Liver (tissue), 3 donors: Measurements from ENCODE around the gene IRGQ.

Experiments
- ATF3 ChIP-seq: IDR thresholded peaks from 2 replicates; pipeline ENCODE4 v1.6.1; 2016; ENCODE audit warnings: antibody characterized with exemption
- CTCF ChIP-seq: fragments of 150-350 bp; IDR thresholded peaks from 2 replicates; pipeline ENCODE4 v1.5.1; 2017; ENCODE audit warnings: improper control_type of control experiment, low read depth, low read length; ENCODE audit not compliant: missing input control
- EGR1 ChIP-seq, 2 donors: IDR thresholded peaks; 2 replicates each; pipeline ENCODE4 v1.6.1; 2016 to 2018; ENCODE audit warnings: antibody characterized with exemption in 2 of 2, low read depth in 2 of 2
- FOXA1 ChIP-seq: IDR thresholded peaks from 2 replicates; pipeline ENCODE4 v1.6.1; 2016; ENCODE audit warnings: antibody characterized with exemption
- GABPA ChIP-seq, 2 donors: IDR thresholded peaks in 1 of 2; conservative IDR thresholded peaks in 1 of 2; 2 replicates each; pipeline ENCODE4 v1.6.1; 2016; ENCODE audit warnings: antibody characterized with exemption in 2 of 2, mild to moderate bottlenecking in 1 of 2, moderate library complexity in 1 of 2
- JUND ChIP-seq, 2 donors: IDR thresholded peaks; 2 replicates each; pipeline ENCODE4 v1.6.1; 2016; ENCODE audit warnings: antibody characterized with exemption in 2 of 2
- MAX ChIP-seq: IDR thresholded peaks from 2 replicates; pipeline ENCODE4 v1.6.1; 2016; ENCODE audit warnings: antibody characterized with exemption
- RAD21 ChIP-seq, 2 donors: IDR thresholded peaks; 2 replicates each; pipeline ENCODE4 v1.6.1; 2016; ENCODE audit warnings: antibody characterized with exemption in 2 of 2, mild to moderate bottlenecking in 2 of 2
- REST ChIP-seq: IDR thresholded peaks from 2 replicates; pipeline ENCODE4 v1.6.1; 2016; ENCODE audit warnings: antibody characterized with exemption, mild to moderate bottlenecking
- RXRA ChIP-seq, 2 donors: IDR thresholded peaks; 2 replicates each; pipeline ENCODE4 v1.6.1; 2017 to 2018; ENCODE audit warnings: antibody characterized with exemption in 2 of 2, mild to moderate bottlenecking in 1 of 2
- SP1 ChIP-seq: IDR thresholded peaks from 2 replicates; pipeline ENCODE4 v1.6.1; 2018; ENCODE audit warnings: antibody characterized with exemption, mild to moderate bottlenecking
- TAF1 ChIP-seq: conservative IDR thresholded peaks from 2 replicates; pipeline ENCODE4 v1.6.1; 2016; ENCODE audit warnings: antibody characterized with exemption, mild to moderate bottlenecking
- YY1 ChIP-seq: IDR thresholded peaks from 2 replicates; pipeline ENCODE4 v1.6.1; 2016; ENCODE audit warnings: antibody characterized with exemption, mild to moderate bottlenecking
- donor health status: healthy.
- donor health status: healthy.

- TF ChIP-seq YY1 (no peak), CTCF (no peak), JUND (IDR thresholded peaks at IDR 0.05) (no peak), SP1 (no peak), RAD21 (IDR thresholded peaks at IDR 0.05) (no peak), GABPA (IDR thresholded peaks at IDR 0.05 in 1 of 2, conservative IDR thresholded peaks at IDR 0.05 in 1 of 2) (no peak), MAX (no peak), FOXA1 (no peak), RXRA (IDR thresholded peaks at IDR 0.05) (no peak), EGR1 (IDR thresholded peaks at IDR 0.05; ENCODE audit: low read depth in 2 of 2) (no peak), TAF1 (no peak), ATF3 (no peak), REST (no peak)
Observed at GRCh38 chr19:43592800-43593350, 3.1 kb downstream of the IRGQ start.
